Caco-2 (cell line): ENCODE data around the gene DHRSX. TPM values are rescaled to one million over a fixed set of nuclear protein-coding genes. Genes with fewer than 3 reads are reported as not detected.
"Not testable (repeated sequence)": the region's sequence is repeated elsewhere in the genome, so short reads cannot be mapped to it uniquely, and the experiment has no call there.

Experiments used
- BruUV-seq: library from RNA; stranded (reverse); fragments of 400-500 nt; replicated peaks from 2 replicates; lab custom pipeline; 2021; lab: Mats Ljungman, UMichigan
- CTCF ChIA-PET: fragments of 300-600 bp; sonication (Branson Sonifier 250); formaldehyde crosslinking; loops from one replicate; lab custom pipeline; 2022; ENCODE audit warnings: antibody characterized with exemption; lab: Charles Lee
- POLR2A ChIA-PET: fragments of 300-600 bp; sonication (Branson Sonifier 250); formaldehyde crosslinking; loops from one replicate; lab custom pipeline; 2022; ENCODE audit warnings: antibody characterized with exemption; lab: Charles Lee
- DNase-seq, 2 experiments: peaks; one replicate each; pipeline versions ENCODE4 v3.0.0 to v3.0.0-alpha.2; 2020 to 2022
- H3K27me3 ChIP-seq: replicated peaks from 2 replicates; pipeline ENCODE4 v1.6.0; 2011; ENCODE audit warnings: low read length; ENCODE audit not compliant: control insufficient read depth, insufficient read depth
- H3K36me3 ChIP-seq: 2 replicates; pipeline ENCODE4 v1.5.1; 2011; ENCODE audit warnings: low read length; ENCODE audit not compliant: control insufficient read depth, insufficient read depth
- H3K4me1 ChIP-seq: fragments of 250-450 bp; sonication (Bioruptor Pico); 2 replicates; pipeline ENCODE4 v1.5.1; 2020; ENCODE audit warnings: mild to moderate bottlenecking
- H3K4me3 ChIP-seq: 2 replicates; pipeline ENCODE4 v1.5.1; 2011; ENCODE audit warnings: low read depth, mild to moderate bottlenecking, control low read depth, low read length
- H3K9me3 ChIP-seq: fragments of 250-450 bp; sonication (Bioruptor Pico); 2 replicates; pipeline ENCODE4 v1.5.1; 2020; ENCODE audit warnings: mild to moderate bottlenecking, moderate library complexity
- H3K27ac Mint-ChIP-seq: one replicate; pipeline ENCODE4 v1.8.0; 2022; ENCODE audit warnings: mixed read lengths; ENCODE audit not compliant: unreplicated experiment
- H3K27me3 Mint-ChIP-seq: one replicate; pipeline ENCODE4 v1.8.0; 2022; ENCODE audit warnings: mixed read lengths; ENCODE audit not compliant: insufficient read depth, unreplicated experiment
- H3K36me3 Mint-ChIP-seq: one replicate; pipeline ENCODE4 v1.8.0; 2022; ENCODE audit warnings: mild to moderate bottlenecking, mixed read lengths; ENCODE audit not compliant: insufficient read depth, unreplicated experiment
- H3K4me1 Mint-ChIP-seq: one replicate; pipeline ENCODE4 v1.8.0; 2022; ENCODE audit warnings: low read depth, mixed read lengths; ENCODE audit not compliant: unreplicated experiment
- H3K4me3 Mint-ChIP-seq: one replicate; pipeline ENCODE4 v1.8.0; 2022; ENCODE audit warnings: mild to moderate bottlenecking, moderate library complexity, mixed read lengths; ENCODE audit not compliant: unreplicated experiment
- H3K9me3 Mint-ChIP-seq: one replicate; pipeline ENCODE4 v1.8.0; 2022; ENCODE audit warnings: mixed read lengths; ENCODE audit not compliant: unreplicated experiment
- CTCF ChIP-seq, 2 experiments: fragments of 200-600 bp in 1 of 2; IDR thresholded peaks; 1 replicate in 1 of 2; 2 replicates in 1 of 2; pipeline versions ENCODE4 v1.5.1 to v1.8.0; 2011 to 2022; ENCODE audit warnings: antibody characterized with exemption in 1 of 2, control low read depth in 1 of 2, inconsistent platforms in 1 of 2, low read depth in 1 of 2, low read length in 1 of 2, mild to moderate bottlenecking in 1 of 2, moderate library complexity in 1 of 2; ENCODE audit not compliant: insufficient read depth in 1 of 2, severe bottlenecking in 1 of 2, unreplicated experiment in 1 of 2
- intact Hi-C: fragments of 100-400 bp; cut with micrococcal nuclease; formaldehyde crosslinking; loops from one replicate; pipeline ENCODE4 v1.10.0; 2022; ENCODE audit not compliant: unreplicated experiment
- total RNA-seq: library from RNA; stranded (reverse); gene quantifications from 2 replicates; pipeline ENCODE4 v1.2.3, GENCODE V29; 2022

Gene DHRSX
- total RNA-seq, 1 experiment from 2014 or later = 64.1 TPM

DNA sequence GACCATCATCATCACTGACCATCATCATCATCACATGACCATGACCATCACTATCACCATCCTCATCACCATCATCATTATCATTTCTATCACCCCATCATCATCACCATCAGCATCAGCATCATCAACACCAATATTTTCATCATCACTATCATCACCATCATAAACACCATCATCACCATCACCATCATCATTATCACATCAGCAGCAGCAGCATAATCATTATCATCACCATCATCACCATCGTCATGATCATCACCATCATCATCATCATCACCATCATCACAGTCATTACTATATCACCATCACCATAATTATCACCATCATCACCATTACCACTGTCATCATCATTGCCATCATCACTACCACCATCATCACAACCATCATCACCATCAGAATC, 117.6 kb downstream of the DHRSX start:
- no peak overlapping the region for H3K4me3 Mint-ChIP-seq
- BruUV-seq = no TSS peak
- intact Hi-C loops = no loop called here
- Histone ChIP-seq H3K36me3 (no peaks in the 10 kb centered on the region), H3K27me3 (no peaks in the 10 kb centered on the region), H3K9me3 (peaks cover 3% of the 10 kb centered on the region; the same call in 1 of the 2 replicates), H3K4me1 (no peaks in the 10 kb centered on the region), H3K4me3 (no peak overlapping the region)
- H3K27ac Mint-ChIP-seq = no peak overlapping the region
- CTCF ChIA-PET = no interaction called here
- no peaks in the 10 kb centered on the region for H3K27me3 Mint-ChIP-seq
- no peak for DNase-seq
- H3K36me3 Mint-ChIP-seq = no peaks in the 10 kb centered on the region
- POLR2A ChIA-PET = no interaction called here
- no peaks in the 10 kb centered on the region for H3K9me3 Mint-ChIP-seq
- no peaks in the 10 kb centered on the region for H3K4me1 Mint-ChIP-seq
- TF ChIP-seq CTCF (IDR thresholded peaks at IDR 0.05; ENCODE audit: insufficient read depth in 1 of 2, low read depth in 1 of 2, low read length in 1 of 2, severe bottlenecking in 1 of 2, unreplicated experiment in 1 of 2) = no peak

DNA sequence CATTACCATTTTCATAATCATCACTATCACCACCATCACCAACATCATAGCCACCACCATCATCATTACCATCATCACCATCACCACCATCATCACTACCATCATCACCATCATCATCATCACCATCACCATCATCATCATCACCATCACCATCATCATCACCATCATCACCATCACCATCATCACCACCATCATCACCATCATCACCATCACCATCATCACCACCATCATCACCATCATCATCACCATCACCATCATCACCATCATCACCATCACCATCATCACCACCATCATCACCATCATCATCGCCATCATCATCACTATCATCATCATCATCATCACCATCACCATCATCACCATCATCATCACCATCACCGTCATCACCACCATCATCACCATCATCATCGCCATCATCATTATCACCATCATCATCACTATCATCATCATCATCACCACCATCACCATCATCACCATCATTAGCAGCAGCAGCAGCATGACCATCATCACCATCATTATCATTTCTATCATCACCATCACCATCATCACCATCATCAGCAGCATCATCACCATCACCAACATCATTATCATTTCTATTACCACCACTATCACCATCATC, 118.2 kb downstream of the DHRSX start:
- H3K4me1 Mint-ChIP-seq, H3K4me3 ChIP-seq, H3K9me3 ChIP-seq, H3K27ac Mint-ChIP-seq, H3K4me1 ChIP-seq, H3K36me3 Mint-ChIP-seq, DNase-seq, H3K27me3 ChIP-seq, H3K9me3 Mint-ChIP-seq, BruUV-seq, H3K36me3 ChIP-seq, H3K27me3 Mint-ChIP-seq, POLR2A ChIA-PET, intact Hi-C loops, H3K4me3 Mint-ChIP-seq, CTCF ChIA-PET: not testable (repeated sequence)

GRCh38 chrX:2376166-2376565, 124.6 kb downstream of the DHRSX start:
- DNase-seq = no peak
- Mint-ChIP-seq H3K27me3 (no peaks in the 10 kb centered on the region), H3K4me1 (no peaks in the 10 kb centered on the region), H3K4me3 (no peak overlapping the region), H3K27ac (no peak overlapping the region), H3K9me3 (no peaks in the 10 kb centered on the region), H3K36me3 (peaks cover 23% of the 10 kb centered on the region)
- Histone ChIP-seq H3K4me1 (no peaks in the 10 kb centered on the region), H3K4me3 (no peak overlapping the region), H3K36me3 (peaks cover 1% of the 10 kb centered on the region; the same call in 1 of the 2 replicates), H3K27me3 (no peaks in the 10 kb centered on the region), H3K9me3 (peaks cover 4% of the 10 kb centered on the region; the same call in 1 of the 2 replicates)
- ChIA-PET POLR2A (no interaction called here), CTCF (no interaction called here)
- intact Hi-C loops = no loop called here
- no peak for TF ChIP-seq CTCF (IDR thresholded peaks at IDR 0.05; ENCODE audit: insufficient read depth in 1 of 2, low read depth in 1 of 2, low read length in 1 of 2, severe bottlenecking in 1 of 2, unreplicated experiment in 1 of 2)
- no TSS peak for BruUV-seq
